ENCODE results near the gene NOTO.

DNA sequence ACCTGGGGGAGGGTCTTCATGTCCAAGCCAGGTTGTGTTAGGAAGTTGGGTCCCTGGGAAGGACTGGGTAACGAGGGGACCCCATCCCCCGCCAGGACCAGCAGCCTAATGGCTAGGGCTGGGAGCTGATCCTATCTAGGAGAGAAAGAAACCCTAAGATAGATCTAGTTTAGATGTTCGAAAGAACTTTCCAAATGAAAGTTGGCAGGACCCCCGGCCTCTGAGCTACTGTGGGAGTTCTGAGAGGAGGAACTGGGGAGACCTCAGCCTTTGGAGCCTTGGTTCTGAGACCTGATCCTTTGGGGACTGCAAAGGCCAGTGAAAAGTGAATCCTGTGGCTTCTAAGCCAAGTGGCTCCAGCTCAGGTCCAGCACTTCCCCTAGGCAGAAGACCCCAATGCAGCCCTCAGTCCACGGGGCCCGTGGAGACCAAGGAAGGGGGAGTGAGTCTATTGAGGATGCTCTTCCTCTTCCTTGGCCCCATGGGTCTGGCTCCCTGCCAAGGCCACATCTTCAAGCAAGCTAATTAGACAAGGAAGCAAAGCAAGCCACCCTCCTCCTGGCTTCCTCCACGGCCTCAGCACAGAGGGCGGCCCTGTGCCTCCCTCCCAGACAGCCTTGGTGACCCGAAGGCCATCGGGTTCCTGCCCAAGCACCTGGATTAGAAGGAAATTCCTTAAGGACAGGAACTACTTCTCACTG lies 55.2 kb downstream of the NOTO start:
- TF ChIP-seq ESRRA (IDR thresholded peaks at IDR 0.05; ENCODE audit: low read length) = no peak
- no peak for TF ChIP-seq POU2F2 (IDR thresholded peaks at IDR 0.05; ENCODE audit: borderline replicate concordance, low read depth, low read length)
- TF ChIP-seq SPI1 (IDR thresholded peaks at IDR 0.05; ENCODE audit: borderline replicate concordance, insufficient read depth, low read depth, low read length) = no peak
- TF ChIP-seq, protein P1, sequence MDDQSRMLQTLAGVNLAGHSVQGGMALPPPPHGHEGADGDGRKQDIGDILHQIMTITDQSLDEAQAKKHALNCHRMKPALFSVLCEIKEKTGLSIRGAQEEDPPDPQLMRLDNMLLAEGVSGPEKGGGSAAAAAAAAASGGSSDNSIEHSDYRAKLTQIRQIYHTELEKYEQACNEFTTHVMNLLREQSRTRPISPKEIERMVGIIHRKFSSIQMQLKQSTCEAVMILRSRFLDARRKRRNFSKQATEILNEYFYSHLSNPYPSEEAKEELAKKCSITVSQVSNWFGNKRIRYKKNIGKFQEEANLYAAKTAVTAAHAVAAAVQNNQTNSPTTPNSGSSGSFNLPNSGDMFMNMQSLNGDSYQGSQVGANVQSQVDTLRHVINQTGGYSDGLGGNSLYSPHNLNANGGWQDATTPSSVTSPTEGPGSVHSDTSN (IDR thresholded peaks at IDR 0.05; ENCODE audit: insufficient replicate concordance, low read depth, low read length) = no peak
- TF ChIP-seq, protein P2, sequence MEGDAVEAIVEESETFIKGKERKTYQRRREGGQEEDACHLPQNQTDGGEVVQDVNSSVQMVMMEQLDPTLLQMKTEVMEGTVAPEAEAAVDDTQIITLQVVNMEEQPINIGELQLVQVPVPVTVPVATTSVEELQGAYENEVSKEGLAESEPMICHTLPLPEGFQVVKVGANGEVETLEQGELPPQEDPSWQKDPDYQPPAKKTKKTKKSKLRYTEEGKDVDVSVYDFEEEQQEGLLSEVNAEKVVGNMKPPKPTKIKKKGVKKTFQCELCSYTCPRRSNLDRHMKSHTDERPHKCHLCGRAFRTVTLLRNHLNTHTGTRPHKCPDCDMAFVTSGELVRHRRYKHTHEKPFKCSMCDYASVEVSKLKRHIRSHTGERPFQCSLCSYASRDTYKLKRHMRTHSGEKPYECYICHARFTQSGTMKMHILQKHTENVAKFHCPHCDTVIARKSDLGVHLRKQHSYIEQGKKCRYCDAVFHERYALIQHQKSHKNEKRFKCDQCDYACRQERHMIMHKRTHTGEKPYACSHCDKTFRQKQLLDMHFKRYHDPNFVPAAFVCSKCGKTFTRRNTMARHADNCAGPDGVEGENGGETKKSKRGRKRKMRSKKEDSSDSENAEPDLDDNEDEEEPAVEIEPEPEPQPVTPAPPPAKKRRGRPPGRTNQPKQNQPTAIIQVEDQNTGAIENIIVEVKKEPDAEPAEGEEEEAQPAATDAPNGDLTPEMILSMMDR (IDR thresholded peaks at IDR 0.05 in 2 of 3, conservative IDR thresholded peaks at IDR 0.05 in 1 of 3; ENCODE audit: control insufficient read depth in 2 of 3, extremely low read depth in 1 of 3, insufficient read depth in 1 of 3, low read depth in 3 of 3, low read length in 3 of 3) = no peak
- no peak for TF ChIP-seq HDGF (IDR thresholded peaks at IDR 0.05)
- no peak for TF ChIP-seq EGR1 (IDR thresholded peaks at IDR 0.05; ENCODE audit: borderline replicate concordance in 1 of 2, low read depth in 2 of 2, low read length in 2 of 2)
- TF ChIP-seq FOXK2 (IDR thresholded peaks at IDR 0.05) = no peak
- TF ChIP-seq CEBPB (IDR thresholded peaks at IDR 0.05; ENCODE audit: borderline replicate concordance in 1 of 2, low read depth in 2 of 2, low read length in 2 of 2) = no peak

Data from GM12878 (cell line).